ENCODE measurements around the gene SFT2D2.

Gene SFT2D2

DNA sequence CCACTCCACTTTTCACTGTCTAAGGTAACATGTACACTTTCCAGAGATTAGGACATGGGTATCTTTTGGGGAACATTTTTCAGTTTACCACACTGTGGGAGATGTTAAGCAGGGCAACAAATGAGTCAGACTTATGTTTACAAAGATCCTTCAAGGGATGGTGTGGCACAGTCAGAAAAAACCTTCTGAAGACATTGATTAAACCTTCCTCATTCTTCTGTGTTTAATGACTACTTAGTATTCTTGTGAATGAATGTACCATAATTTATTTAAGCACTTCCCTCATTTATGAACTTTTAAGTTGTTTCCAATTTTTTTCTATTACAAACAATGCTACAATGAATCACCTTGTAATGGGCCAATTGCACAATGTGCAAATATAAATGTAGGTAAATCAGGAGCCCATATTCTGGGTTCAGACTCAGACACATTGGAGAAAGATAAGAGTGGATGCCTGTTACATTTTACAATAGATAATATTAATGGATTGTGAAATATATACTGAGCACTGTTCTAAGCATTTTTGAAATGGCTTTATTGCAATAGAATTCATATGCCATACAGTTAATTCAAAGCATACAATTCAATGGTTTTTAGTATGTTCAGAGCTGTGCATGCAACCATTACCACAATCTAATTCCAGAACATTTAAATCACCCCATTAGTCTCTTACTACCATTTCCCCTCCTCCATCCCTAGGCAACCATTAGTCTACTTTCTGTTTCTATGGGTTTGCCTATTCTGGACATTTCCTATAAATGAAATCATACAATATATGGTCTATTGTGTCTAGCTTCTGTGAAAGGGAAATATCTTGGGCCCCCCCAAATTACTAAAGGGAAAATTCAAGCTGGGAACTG, 1.9 kb upstream of the SFT2D2 start:
- DNase-seq (ENCODE audit: low read depth), result no peak

GRCh38 chr1:168224991-168225390, 813 bp upstream of the SFT2D2 start:
- DNase-seq (ENCODE audit: low read depth), result no peak

GRCh38 chr1:168227620-168228019, 1.8 kb downstream of the SFT2D2 start:
- DNase-seq (ENCODE audit: low read depth), result no peak

GRCh38 chr1:168229893-168230292, 4.1 kb downstream of the SFT2D2 start:
- no peak for DNase-seq (ENCODE audit: low read depth)

DNA sequence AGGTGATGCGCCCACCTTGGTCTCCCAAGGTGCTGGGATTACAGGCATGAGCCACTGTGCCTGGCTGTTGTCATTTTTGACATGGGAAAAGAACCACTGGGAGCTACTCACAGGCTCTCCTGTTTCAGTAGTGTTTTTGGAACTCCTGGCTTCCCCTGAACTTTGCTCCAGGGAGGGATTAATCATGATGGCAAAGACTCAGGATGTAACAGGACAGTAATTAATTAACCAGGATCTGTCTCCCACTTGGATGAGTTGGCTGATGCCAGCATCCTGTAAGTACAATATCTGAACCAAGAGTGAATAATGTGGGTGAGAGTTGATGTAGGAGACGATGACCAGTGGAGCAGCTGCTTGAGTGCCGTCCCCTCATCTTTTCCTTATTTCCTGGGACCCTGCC, 4.9 kb downstream of the SFT2D2 start:
- no peak for DNase-seq (ENCODE audit: low read depth)

DNA sequence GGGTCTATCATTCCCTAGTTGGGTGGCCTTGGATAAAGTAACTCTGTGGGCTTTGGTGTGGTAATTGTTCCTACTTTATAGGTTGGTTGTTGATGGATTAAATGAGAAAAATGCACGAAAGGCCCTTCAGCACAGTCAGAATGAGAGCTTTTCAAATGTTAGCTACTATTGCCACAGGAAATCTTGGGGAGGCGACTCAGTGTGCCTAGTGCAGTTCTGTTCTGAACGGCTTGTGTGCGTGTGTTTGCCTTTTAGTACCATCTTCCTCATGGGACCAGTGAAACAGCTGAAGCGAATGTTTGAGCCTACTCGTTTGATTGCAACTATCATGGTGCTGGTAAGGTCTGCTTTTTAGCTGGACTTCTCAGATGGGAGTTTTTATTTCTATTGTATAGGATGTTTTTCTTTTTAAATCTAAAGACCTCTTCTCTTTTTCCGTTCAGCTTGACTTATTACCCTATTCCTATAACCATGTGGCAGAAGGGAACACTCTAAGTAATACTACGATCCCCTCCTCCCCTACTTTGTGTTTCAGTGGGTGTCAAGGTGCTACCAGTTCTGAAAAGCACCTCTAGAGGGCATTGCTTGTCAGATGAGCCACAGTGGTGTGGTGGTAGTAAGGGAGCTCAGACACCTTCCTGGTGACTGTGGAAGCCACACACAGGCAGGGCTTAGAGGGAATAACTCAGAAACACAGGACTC, 9.2 kb downstream of the SFT2D2 start:
- DNase-seq (ENCODE audit: low read depth), result no peak

DNA sequence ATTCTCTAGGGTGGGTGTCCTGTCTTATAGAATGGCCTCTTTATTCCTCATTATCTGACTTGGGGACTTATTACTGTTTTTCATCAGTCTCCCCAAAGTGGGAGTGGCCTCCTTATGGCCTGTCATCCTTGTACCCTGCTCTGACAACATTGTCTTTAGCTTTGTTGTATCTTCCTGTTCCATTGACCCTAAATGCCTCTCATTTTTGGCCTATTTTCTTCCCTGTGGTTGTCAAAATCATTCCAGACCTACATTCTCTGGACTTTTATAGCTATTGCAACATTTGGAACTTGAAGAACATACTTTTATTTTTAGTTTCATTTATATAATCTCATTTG, 9.7 kb downstream of the SFT2D2 start:
- DNase-seq (ENCODE audit: low read depth), result no peak

DNA sequence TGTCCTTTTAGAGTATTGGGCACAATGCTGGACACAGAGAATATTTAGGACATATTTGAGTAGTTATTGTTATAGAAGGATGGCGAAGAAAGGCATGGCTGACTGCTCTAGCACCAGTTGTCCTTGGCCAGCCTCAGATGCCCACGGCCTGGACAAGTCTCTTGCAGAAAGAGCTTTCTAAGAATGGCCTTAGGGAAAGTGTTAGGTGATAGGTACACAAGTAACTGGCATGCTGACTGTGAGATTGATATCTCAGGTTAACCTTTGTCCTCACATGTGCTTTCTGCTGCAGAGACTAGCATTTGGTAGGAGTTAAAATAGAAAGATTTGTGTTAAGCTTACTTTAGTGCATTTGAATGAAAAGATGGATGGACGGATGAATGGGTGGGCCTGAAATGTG, 10.1 kb downstream of the SFT2D2 start:
- DNase-seq (ENCODE audit: low read depth), result no peak

DNA sequence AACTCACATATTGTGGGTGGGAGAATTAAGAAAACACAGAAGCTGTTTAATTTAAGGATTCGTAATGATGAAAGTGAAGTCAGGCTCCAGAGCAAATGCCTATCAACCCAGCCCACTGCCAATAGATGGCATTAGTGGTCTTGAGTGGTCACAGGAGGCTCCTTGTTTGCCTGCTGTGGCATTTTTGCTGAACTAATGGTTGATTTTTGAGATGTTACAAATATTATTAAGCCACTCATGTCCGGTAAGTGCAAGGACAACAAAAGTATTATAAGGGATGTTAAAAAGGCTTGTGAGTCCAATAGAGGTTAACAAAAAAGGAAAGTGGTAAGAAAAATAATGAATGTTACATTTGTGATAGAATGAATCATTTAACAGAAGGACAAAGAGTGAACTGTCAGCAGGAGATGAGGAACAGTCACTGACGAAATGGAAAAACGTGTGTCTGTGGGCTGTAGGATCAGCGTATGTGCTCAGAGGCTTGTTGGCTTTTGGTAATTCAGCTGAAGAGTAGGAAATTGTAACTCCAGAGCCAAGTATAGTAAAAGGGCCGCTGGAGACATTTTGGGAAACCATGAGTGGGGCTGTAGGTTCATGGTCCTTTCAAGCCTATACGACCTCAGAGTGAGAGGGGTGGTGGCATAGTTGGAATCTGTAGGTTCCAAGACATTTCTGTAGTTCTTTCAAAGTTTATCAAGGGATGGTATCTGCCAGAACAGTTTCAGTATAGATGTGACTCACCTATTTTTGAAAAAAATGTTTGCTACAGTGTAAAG, 11.2 kb downstream of the SFT2D2 start:
- DNase-seq (ENCODE audit: low read depth), result no peak

DNA sequence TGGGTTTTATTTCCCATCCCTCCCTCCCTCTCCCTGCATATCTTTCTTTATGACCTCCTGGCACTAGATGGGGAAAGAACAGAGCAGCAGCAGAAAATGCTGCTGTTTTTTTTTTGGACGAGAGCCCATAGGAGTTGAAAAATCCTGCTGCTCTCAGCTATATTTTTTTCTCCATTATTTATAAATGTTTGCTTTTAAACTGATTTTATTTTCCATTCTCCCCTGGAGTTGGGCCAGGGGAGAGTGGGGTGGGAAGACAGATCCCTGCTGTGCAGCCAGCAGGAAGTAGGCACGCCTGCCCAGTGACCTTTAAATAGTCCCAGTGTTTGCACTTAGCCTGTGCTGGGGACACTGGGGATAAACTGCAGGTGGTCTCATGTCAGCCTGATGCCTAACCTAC, 17.4 kb downstream of the SFT2D2 start:
- no peak for DNase-seq (ENCODE audit: low read depth)

DNA sequence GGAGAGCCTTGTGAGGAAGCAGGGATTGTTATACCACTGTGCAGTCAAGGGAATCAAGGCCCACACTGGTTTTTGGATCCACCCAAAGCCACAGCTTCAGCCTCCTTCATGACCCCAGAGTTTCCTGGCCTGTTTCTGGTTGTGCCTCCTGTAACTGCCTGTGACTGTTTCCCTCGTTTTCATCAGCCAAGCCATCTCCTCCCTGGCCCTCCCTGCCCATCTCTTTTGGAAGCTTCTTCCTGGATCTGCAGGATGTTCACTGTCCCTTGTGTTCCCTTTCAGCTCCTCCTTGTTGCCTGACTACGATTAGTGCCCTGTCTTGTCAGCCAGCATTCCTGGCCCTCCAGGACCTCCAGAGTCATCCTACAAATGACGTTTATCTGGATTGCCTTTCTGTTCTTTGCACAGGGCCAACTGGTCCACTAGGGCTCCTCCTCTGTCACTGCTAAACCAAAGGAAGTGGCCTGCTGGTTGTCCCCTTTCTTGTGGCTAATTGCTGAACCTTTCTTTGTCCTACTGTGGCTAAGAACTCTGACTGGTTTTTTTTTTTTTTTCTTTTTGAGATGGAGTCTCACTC, 17.9 kb downstream of the SFT2D2 start:
- no peak for DNase-seq (ENCODE audit: low read depth)

DNA sequence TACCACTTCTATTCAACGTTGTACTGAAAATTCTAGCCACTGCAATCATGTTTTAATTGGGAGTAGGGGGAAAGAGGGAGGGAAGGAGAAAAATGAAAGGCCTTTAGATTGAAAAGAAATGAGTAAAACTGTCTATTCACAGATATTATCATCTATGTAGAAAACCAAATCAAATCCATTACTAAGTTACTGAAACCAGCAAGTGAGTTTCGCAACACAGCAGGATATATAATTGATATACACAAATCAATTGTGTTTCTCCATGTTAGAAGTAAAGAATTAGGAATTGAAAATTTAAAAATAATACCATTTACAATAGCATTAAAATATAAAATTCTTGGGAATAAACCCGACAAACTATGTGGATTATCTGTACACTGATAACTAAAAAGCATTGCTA, 19.2 kb downstream of the SFT2D2 start:
- no peak for DNase-seq (ENCODE audit: low read depth)

DNA sequence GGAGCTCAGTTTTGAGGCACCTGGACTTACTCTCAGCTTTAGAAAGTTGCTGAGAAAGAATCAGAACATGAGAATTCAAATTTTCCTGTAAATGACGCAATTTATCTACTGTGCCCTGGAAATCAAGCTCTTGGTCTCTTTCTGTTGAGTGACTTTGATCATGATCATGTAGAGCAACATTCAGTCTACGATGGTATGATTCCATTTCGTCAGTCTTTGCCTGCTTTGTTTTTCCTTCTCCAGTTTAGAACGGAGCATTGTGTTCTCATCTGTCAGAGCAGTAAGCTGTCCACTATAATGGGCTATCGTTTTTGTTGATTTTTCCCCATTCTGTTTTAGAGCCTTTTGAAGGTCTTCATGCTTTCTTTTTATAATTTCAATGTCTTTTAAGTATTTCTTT, 20.7 kb downstream of the SFT2D2 start:
- no peak for DNase-seq (ENCODE audit: low read depth)

- DNase-seq (ENCODE audit: low read depth), result no peak
Measured at GRCh38 chr1:168252204-168252733, 26.5 kb downstream of the SFT2D2 start.

GRCh38 chr1:168256164-168256563, 30.4 kb downstream of the SFT2D2 start:
- no peak for DNase-seq (ENCODE audit: low read depth)

GRCh38 chr1:168257397-168257796, 31.6 kb downstream of the SFT2D2 start:
- DNase-seq (ENCODE audit: low read depth), result no peak

GRCh38 chr1:168259567-168259966, 33.8 kb downstream of the SFT2D2 start:
- no peak for DNase-seq (ENCODE audit: low read depth)

DNA sequence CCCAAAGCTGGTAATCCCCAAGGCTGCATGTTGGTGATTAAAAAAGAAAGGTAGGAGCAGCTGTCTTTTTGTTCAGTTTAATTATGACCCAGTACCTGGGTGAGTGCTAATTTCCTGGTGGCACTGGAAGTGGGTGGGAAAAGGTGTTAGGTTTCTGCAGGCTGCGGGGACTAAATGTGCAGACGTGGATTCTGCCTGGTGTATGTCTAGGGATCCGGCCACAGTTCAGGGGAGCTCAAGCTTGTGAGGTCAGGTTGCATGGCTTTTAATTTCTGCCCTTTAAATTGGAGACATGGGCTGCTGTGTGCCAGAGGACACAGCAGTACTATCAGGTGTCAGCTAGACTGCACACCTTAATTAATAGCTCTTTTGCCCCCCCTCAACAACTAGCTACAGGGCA, 34.6 kb downstream of the SFT2D2 start:
- DNase-seq (ENCODE audit: low read depth), result no peak

GRCh38 chr1:168261390-168261789, 35.6 kb downstream of the SFT2D2 start:
- DNase-seq (ENCODE audit: low read depth), result no peak

GRCh38 chr1:168263130-168263529, 37.3 kb downstream of the SFT2D2 start:
- no peak for DNase-seq (ENCODE audit: low read depth)

GRCh38 chr1:168264296-168264695, 38.5 kb downstream of the SFT2D2 start:
- DNase-seq (ENCODE audit: low read depth), result no peak

DNA sequence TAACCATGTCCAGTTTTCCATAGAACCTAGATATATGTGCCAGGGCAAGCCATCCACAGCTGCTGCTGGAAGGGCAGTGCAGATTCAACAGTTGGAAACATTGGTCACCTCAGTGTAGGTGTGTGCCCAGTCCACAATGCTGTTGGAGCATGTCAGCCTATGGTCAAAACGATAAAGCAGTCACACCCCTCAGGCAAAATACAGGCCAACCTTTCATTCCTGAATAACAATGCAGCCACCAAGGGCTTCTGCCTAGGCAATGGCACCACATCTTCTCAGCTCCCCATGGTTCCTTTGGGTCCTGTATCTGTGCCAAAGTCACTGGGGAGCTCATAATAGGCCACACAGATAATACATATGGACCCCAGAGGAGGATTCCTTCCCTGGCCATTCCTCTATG, 39.8 kb downstream of the SFT2D2 start:
- no peak for DNase-seq (ENCODE audit: low read depth)
